Thyroid gland (tissue), 4 donors: ENCODE measurements around the gene MND1. TPM values are rescaled to one million over a fixed set of nuclear protein-coding genes. Genes with fewer than 3 reads are reported as not detected.
"Not testable (repeated sequence)": the region's sequence is repeated elsewhere in the genome, so short reads cannot be mapped to it uniquely, and the experiment has no call there.

Source experiments
- DNase-seq, 2 donors: peaks; one replicate each; pipeline ENCODE4 v3.0.0-alpha.2; 2019
- H3K27ac ChIP-seq, 3 donors: fragments of 200-600 bp; sonication (generic); 1 replicate in 2 of 3; 2 replicates in 1 of 3; pipeline ENCODE4 v1.5.1; 2016 to 2019; ENCODE audit warnings: mild to moderate bottlenecking in 1 of 3, moderate library complexity in 1 of 3
- H3K27me3 ChIP-seq: fragments of 200-600 bp; sonication (generic); one replicate; pipeline ENCODE4 v1.5.1; 2019
- H3K36me3 ChIP-seq, 2 donors: fragments of 200-600 bp; sonication (generic); one replicate each; pipeline ENCODE4 v1.5.1; 2016 to 2019
- H3K4me1 ChIP-seq, 2 donors: fragments of 200-600 bp; sonication (generic); one replicate each; pipeline ENCODE4 v1.5.1; 2017 to 2019
- H3K4me3 ChIP-seq, 3 donors: fragments of 200-600 bp; sonication (generic); replicated peaks in 1 of 3; 1 replicate in 2 of 3; 2 replicates in 1 of 3; pipeline ENCODE4 v1.5.1; 2016; ENCODE audit warnings: mild to moderate bottlenecking in 1 of 3
- H3K9me3 ChIP-seq: fragments of 200-600 bp; sonication (generic); one replicate; pipeline ENCODE4 v1.5.1; 2017
- CTCF ChIP-seq, 6 experiments: fragments of 200-600 bp in 3 of 6; fragments of 450-650 bp in 3 of 6; sonication (generic) in 3 of 6; IDR thresholded peaks; one replicate each; pipeline ENCODE4 v1.5.1; 2016 to 2019; ENCODE audit warnings: antibody characterized with exemption in 6 of 6, mild to moderate bottlenecking in 2 of 6, inconsistent platforms in 1 of 6, moderate library complexity in 1 of 6
- POLR2A ChIP-seq, 2 donors: fragments of 450-650 bp; IDR thresholded peaks; one replicate each; pipeline ENCODE4 v1.6.1; 2017; ENCODE audit warnings: antibody characterized with exemption in 2 of 2, mild to moderate bottlenecking in 2 of 2, moderate library complexity in 1 of 2
- WGBS, 2 donors: methylation state at CpG; one replicate each; pipeline ENCODE4 v1.1.5; 2017; 5-methylcytosine and 5-hydroxymethylcytosine counted together
- intact Hi-C: fragments of 100-400 bp; cut with DNase I; formaldehyde crosslinking; loops from one replicate; pipeline ENCODE4 v1.15.1; 2023
- total RNA-seq, 4 donors: library from RNA; depleted of rRNA; stranded (reverse); fragments of >200 nt; gene quantifications; one replicate each; pipeline ENCODE4 v1.2.3, GENCODE V29; 2016

The MND1 gene
- total RNA-seq, 4 donors from 2014 or later, result 0.89 to 1.6 TPM; not detected in 2

DNA sequence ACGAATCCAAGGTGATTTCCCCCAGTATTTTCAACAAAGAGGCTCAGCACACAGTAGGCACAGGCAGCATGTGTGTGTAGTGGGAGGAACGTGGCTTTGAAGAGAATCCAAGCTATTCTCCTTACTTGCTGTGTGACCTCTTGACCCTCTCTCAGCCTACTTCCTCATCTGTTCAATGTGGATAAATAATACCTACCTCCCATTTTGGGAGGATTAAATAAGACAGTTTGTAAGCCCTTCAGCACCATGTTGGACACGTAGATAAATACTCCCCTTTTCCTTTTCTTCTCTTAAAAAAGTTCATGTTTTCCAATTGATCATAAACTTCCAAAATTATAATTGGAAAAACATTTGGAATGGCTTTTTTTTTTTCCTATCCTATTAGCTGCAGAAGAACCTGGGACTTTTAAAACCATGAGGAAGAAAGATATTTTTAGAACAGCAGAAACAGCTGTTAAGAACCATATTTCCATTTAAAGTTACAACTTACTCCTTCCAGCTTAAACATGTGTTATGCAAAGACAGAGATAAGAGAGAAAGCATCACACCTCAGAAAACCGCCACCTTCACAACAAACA lies 65.5 kb downstream of the MND1 start:
- Histone ChIP-seq H3K27ac (no peak overlapping the region), H3K4me3 (no peak overlapping the region)
- TF ChIP-seq CTCF (IDR thresholded peaks at IDR 0.05) (no peak), POLR2A (IDR thresholded peaks at IDR 0.05) (no peak)

GRCh38 chr4:153413842-153414241 lies 69.4 kb downstream of the MND1 start:
- Histone ChIP-seq H3K4me3 (no peak overlapping the region), H3K4me1 (no peaks in the 10 kb centered on the region), H3K9me3 (no peaks in the 10 kb centered on the region), H3K27ac (no peak overlapping the region), H3K36me3 (no peaks in the 10 kb centered on the region), H3K27me3 (no peaks in the 10 kb centered on the region)
- TF ChIP-seq POLR2A (IDR thresholded peaks at IDR 0.05) (no peak), CTCF (IDR thresholded peaks at IDR 0.05) (no peak)
- no peak for DNase-seq
- intact Hi-C loops, result no loop called here

More for the DNA sequence above, 65.5 kb downstream of the MND1 start:
- intact Hi-C loops, result no loop called here
- Histone ChIP-seq H3K9me3 (no peaks in the 10 kb centered on the region), H3K27me3 (no peaks in the 10 kb centered on the region), H3K36me3 (no peaks in the 10 kb centered on the region), H3K4me1 (no peaks in the 10 kb centered on the region)
- DNase-seq, result no peak
- WGBS, 2 donors, result 81 to 83% methylated on average over 4 of the region's 4 CpGs

GRCh38 chr4:153416456-153416855 lies 72.0 kb downstream of the MND1 start:
- H3K27ac ChIP-seq, H3K36me3 ChIP-seq, H3K4me3 ChIP-seq, H3K4me1 ChIP-seq, H3K27me3 ChIP-seq, H3K9me3 ChIP-seq, DNase-seq, intact Hi-C loops: not testable (repeated sequence)
- 83 to 89% methylated on average over 8 of the region's 8 CpGs for WGBS, 2 donors

GRCh38 chr4:153418121-153418520 lies 73.6 kb downstream of the MND1 start:
- TF ChIP-seq POLR2A (IDR thresholded peaks at IDR 0.05) (no peak), CTCF (IDR thresholded peaks at IDR 0.05) (no peak)
- Histone ChIP-seq H3K9me3 (no peaks in the 10 kb centered on the region), H3K4me1 (no peaks in the 10 kb centered on the region), H3K36me3 (no peaks in the 10 kb centered on the region), H3K4me3 (no peak overlapping the region), H3K27me3 (no peaks in the 10 kb centered on the region), H3K27ac (no peak overlapping the region)
- 94 to 97% methylated on average over 7 of the region's 7 CpGs for WGBS, 2 donors
- no peak for DNase-seq
- intact Hi-C loops, result no loop called here

- H3K27ac ChIP-seq, result no peak overlapping the region
- WGBS, 2 donors, result 81 to 84% methylated on average over 3 of the region's 3 CpGs
- no peak for TF ChIP-seq POLR2A (IDR thresholded peaks at IDR 0.05)
- no peak for TF ChIP-seq CTCF (IDR thresholded peaks at IDR 0.05)
- no peak for DNase-seq
- H3K36me3 ChIP-seq, result no peaks in the 10 kb centered on the region
- intact Hi-C loops, result no loop called here
- no peaks in the 10 kb centered on the region for H3K27me3 ChIP-seq
- H3K9me3 ChIP-seq, result no peaks in the 10 kb centered on the region
- no peak overlapping the region for H3K4me3 ChIP-seq
- no peaks in the 10 kb centered on the region for H3K4me1 ChIP-seq
Observed at GRCh38 chr4:153418558-153418957, 74.1 kb downstream of the MND1 start.

- Histone ChIP-seq H3K27me3 (no peaks in the 10 kb centered on the region), H3K36me3 (no peaks in the 10 kb centered on the region), H3K4me1 (no peaks in the 10 kb centered on the region), H3K27ac (no peak overlapping the region), H3K4me3 (no peak overlapping the region), H3K9me3 (no peaks in the 10 kb centered on the region)
- intact Hi-C loops, result no loop called here
- no peak for TF ChIP-seq CTCF (IDR thresholded peaks at IDR 0.05)
- no peak for TF ChIP-seq POLR2A (IDR thresholded peaks at IDR 0.05)
- WGBS, 2 donors, result 87 to 89% methylated on average over 5 of the region's 5 CpGs
- DNase-seq, result no peak
Observed at GRCh38 chr4:153419029-153419428, 74.5 kb downstream of the MND1 start.
